ENCODE measurements around the gene ECPAS. TPM values are rescaled to one million over a fixed set of nuclear protein-coding genes. Genes with fewer than 3 reads are reported as not detected.

The ECPAS gene
- total RNA-seq, 1 experiment from 2014 or later = 106 TPM

- H4K8ac ChIP-seq (replicated peaks; ENCODE audit: insufficient read length, low read depth, low read length) = no peak overlapping the region
- H3K56ac ChIP-seq (ENCODE audit: insufficient read length, low read depth, low read length) = no peak overlapping the region
- H3T11ph ChIP-seq (ENCODE audit: low read length) = no peak overlapping the region
- no peak overlapping the region for H2BK12ac ChIP-seq (ENCODE audit: insufficient read length, low read depth, low read length)
- H3K9ac ChIP-seq (ENCODE audit: extremely low read depth, insufficient read length, low read length) = no peak overlapping the region
- H2AK5ac ChIP-seq (ENCODE audit: insufficient read length, low read length) = no peak overlapping the region
- no peak overlapping the region for H2BK120ac ChIP-seq (ENCODE audit: low read depth, low read length, poor library complexity, severe bottlenecking)
- no peak overlapping the region for H2BK15ac ChIP-seq (ENCODE audit: low read depth, low read length)
- no peak overlapping the region for H3K4me3 Mint-ChIP-seq
- no peak overlapping the region for H3K18ac ChIP-seq (ENCODE audit: insufficient read length, low read depth, low read length)
- H3K4me2 ChIP-seq (ENCODE audit: insufficient read depth, insufficient read length, low read length) = no peak overlapping the region
- no peak overlapping the region for H3K23ac ChIP-seq (ENCODE audit: insufficient read length, low read depth, low read length)
- no peaks in the 10 kb centered on the region for H4K20me1 ChIP-seq (ENCODE audit: control insufficient read depth, insufficient read depth, insufficient read length)
- no peaks in the 10 kb centered on the region for H3K23me2 ChIP-seq (ENCODE audit: insufficient read length, low read depth, low read length, poor library complexity, severe bottlenecking)
- H3K9me3 Mint-ChIP-seq = peaks cover 22 to 53% of the 10 kb centered on the region in 2 experiments
- no peak overlapping the region for H3K27ac ChIP-seq (ENCODE audit: insufficient read length, low read depth, low read length)
- peaks cover 17% of the 10 kb centered on the region for H3K79me1 ChIP-seq (ENCODE audit: insufficient read depth, low read depth, low read length, poor library complexity, severe bottlenecking)
- no CpG with 5 or more reads among the region's 5 CpGs for WGBS (ENCODE audit: extremely low coverage, insufficient read length, low lambda C conversion rate)
- H3K36me3 Mint-ChIP-seq (ENCODE audit: insufficient read depth in 1 of 3, low read depth in 3 of 3) = peaks cover 61 to 75% (median 73%) of the 10 kb centered on the region in 3 experiments
- no peak overlapping the region for H4K91ac ChIP-seq (ENCODE audit: insufficient read length, low read depth, low read length)
- H3K27me3 ChIP-seq (ENCODE audit: insufficient read depth, low read length) = no peaks in the 10 kb centered on the region
- H2AFZ ChIP-seq (ENCODE audit: low read length) = no peak overlapping the region
- H4K5ac ChIP-seq (ENCODE audit: insufficient read length, low read depth, low read length) = no peak overlapping the region
- peaks cover 5% of the 10 kb centered on the region; the same call in 1 of the 2 replicates for H3K79me2 ChIP-seq (ENCODE audit: insufficient read depth, low read length)
- TF ChIP-seq CTCF (conservative IDR thresholded peaks at IDR 0.05) = no peak
- no peak overlapping the region for H2BK20ac ChIP-seq (ENCODE audit: low read depth, low read length, poor library complexity, severe bottlenecking)
- no peak overlapping the region for H3K4ac ChIP-seq (ENCODE audit: low read depth, low read length)
- no peak overlapping the region; a peak in 1 of 7 replicates for H3K27ac Mint-ChIP-seq
- no peak for DNase-seq
- no peak overlapping the region for H2BK5ac ChIP-seq (ENCODE audit: insufficient read length, low read length)
- H3K14ac ChIP-seq (ENCODE audit: insufficient read depth, low read length) = no peak overlapping the region
- H3K4me1 ChIP-seq (ENCODE audit: insufficient read depth, low read length) = peaks cover 4% of the 10 kb centered on the region; the same call in 1 of the 2 replicates
- H3K27me3 Mint-ChIP-seq (ENCODE audit: low read depth) = no peaks in the 10 kb centered on the region
- peaks cover 32% of the 10 kb centered on the region for H3K9me3 ChIP-seq (ENCODE audit: control insufficient read depth, low read depth, low read length)
- peaks cover 19 to 25% of the 10 kb centered on the region in 2 experiments for H3K4me1 Mint-ChIP-seq
Measured at GRCh38 chr9:111533099-111533790, 49.1 kb upstream of the ECPAS start.
